Renal pelvis (tissue), 4 donors: ENCODE results near the gene CSRNP3. TPM values are rescaled to one million over a fixed set of nuclear protein-coding genes. Genes with fewer than 3 reads are reported as not detected.
A peak's percentile ranks its signal among the peaks of the same experiment; 100 is the strongest.

Experiments used
- DNase-seq: peaks from one replicate; pipeline ENCODE4 v3.0.0-alpha.2; 2013
- polyA plus RNA-seq, 3 donors: library from polyadenylated mRNA; unstranded; fragments of 120-200 nt; gene quantifications; one replicate each; pipeline ENCODE4 v1.2.1, GENCODE V29; 2013; ENCODE audit not compliant: insufficient read length in 3 of 3

Gene CSRNP3
- polyA plus RNA-seq, 3 donors: 8.8 to 10.2 (median 9.2) TPM

- no peak for DNase-seq
Observed at GRCh38 chr2:165467921-165468320, 1.6 kb upstream of the CSRNP3 start.

GRCh38 chr2:165470361-165470760 lies 863 bp downstream of the CSRNP3 start:
- DNase-seq: no peak

GRCh38 chr2:165471349-165471950 lies 2.0 kb downstream of the CSRNP3 start:
- DNase-seq: peak; percentile 20

- DNase-seq: no peak
Observed at GRCh38 chr2:165472922-165473321, 3.4 kb downstream of the CSRNP3 start.

- no peak for DNase-seq
Observed at GRCh38 chr2:165474619-165475276, 5.2 kb downstream of the CSRNP3 start.

GRCh38 chr2:165475277-165476004 lies 5.9 kb downstream of the CSRNP3 start:
- DNase-seq: no peak

- DNase-seq: no peak
Observed at GRCh38 chr2:165479856-165480255, 10.4 kb downstream of the CSRNP3 start.

- no peak for DNase-seq
Observed at GRCh38 chr2:165494573-165494972, 25.1 kb downstream of the CSRNP3 start.

- no peak for DNase-seq
Observed at GRCh38 chr2:165497659-165498317, 28.3 kb downstream of the CSRNP3 start.

GRCh38 chr2:165499131-165499530 lies 29.6 kb downstream of the CSRNP3 start:
- DNase-seq: no peak

- DNase-seq: no peak
Observed at GRCh38 chr2:165500001-165500400, 30.5 kb downstream of the CSRNP3 start.

- no peak for DNase-seq
Observed at GRCh38 chr2:165500816-165501215, 31.3 kb downstream of the CSRNP3 start.

GRCh38 chr2:165505514-165505913 lies 36.0 kb downstream of the CSRNP3 start:
- no peak for DNase-seq

GRCh38 chr2:165508927-165509326 lies 39.4 kb downstream of the CSRNP3 start:
- no peak for DNase-seq

GRCh38 chr2:165513479-165513878 lies 44.0 kb downstream of the CSRNP3 start:
- DNase-seq: no peak

- no peak for DNase-seq
Observed at GRCh38 chr2:165518611-165519010, 49.1 kb downstream of the CSRNP3 start.

- DNase-seq: no peak
Observed at GRCh38 chr2:165522719-165523118, 53.2 kb downstream of the CSRNP3 start.

GRCh38 chr2:165524720-165525119 lies 55.2 kb downstream of the CSRNP3 start:
- DNase-seq: no peak

- DNase-seq: no peak
Observed at GRCh38 chr2:165528691-165529090, 59.2 kb downstream of the CSRNP3 start.

- DNase-seq: no peak
Observed at GRCh38 chr2:165529130-165529529, 59.6 kb downstream of the CSRNP3 start.

- DNase-seq: no peak
Observed at GRCh38 chr2:165533331-165533730, 63.8 kb downstream of the CSRNP3 start.

GRCh38 chr2:165535471-165535870 lies 66.0 kb downstream of the CSRNP3 start:
- DNase-seq: no peak
